Activated gamma-delta T cell treated with anti-CD3 and anti-CD28 coated beads, Interleukin-2, amount 50 U/mL, for 16 hours (primary cell): ENCODE data around the gene WNT5A.

ENCODE experiments used
- DNase-seq: peaks from one replicate; pipeline ENCODE4 v3.0.0-alpha.2; 2020; ENCODE audit warnings: low read depth

The WNT5A gene

DNA sequence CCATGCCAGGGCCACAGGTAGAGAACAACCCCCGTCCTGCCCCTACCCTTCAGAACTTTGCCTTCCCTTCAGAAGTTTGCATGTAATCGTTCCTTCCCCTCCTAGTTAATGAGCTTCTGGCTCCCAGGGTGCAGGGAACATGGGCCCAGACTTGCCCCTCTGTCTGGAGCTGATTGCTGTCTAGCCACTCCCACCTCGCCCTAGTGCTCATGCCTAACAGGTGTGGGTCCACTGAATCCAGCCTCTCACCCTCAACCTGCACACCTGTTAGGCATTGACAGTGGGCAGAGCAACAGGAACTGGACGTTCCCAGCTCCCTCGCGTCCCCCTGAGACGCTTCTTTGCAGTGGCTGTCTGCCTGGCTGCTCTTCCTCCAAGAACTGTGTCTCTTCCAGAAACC is 40.3 kb downstream of the WNT5A start:
- no peak for DNase-seq

DNA sequence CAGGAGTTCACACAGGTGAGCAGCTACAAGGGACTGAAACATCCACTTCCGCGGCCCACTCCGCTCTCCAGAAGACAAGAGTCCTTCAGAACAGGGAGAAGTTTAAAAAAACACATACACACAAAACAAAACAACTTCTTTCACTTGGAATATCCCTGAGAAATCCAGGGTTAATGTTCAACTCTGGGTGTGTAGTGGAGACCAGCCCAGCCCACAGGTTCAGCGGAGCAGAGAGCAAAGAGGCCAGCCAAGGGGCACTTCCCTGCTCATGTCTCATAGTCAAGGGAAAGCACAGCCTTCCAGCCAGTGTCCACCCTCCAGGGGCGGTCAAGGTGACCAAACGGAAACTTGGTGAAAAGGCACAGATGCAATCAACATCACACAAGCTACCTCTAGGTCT is 41.6 kb downstream of the WNT5A start:
- DNase-seq = no peak

DNA sequence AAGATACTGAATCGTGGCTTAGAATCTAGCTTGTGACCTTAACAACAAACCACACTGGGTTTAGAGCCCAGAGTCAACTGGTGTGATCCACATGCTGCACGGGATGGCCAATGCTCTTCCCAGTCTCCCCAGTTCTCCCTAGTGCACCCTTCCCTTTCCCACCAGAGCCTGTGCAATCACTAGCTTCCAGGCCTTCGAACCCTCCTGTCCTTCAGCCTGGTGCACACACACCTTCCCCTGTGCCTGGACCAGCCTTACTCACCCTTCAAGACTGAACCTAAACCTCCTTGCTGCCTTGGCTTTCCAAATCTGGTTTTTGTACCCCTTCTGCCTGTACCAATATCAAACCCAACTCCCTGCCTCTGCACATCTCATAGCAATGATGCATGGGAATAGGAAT is 43.8 kb downstream of the WNT5A start:
- DNase-seq = no peak

DNA sequence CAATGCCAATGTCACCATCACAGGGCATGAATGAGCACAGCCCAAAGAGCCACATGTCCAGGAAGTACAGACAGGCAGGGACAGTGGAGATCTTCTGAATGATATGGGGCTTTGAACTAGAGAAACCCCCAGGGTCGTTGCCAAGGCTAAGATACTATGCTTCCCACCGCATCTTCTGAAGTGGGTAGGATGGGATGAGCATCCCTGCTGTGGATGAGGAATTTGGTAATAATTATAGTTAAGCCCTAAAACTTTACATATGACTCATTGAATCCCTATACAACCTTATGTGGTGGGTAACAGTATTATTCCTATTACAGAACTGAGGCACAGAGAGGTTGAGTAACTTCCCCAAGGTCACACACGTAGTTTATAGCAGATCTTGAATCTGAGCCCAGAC is 44.2 kb downstream of the WNT5A start:
- no peak for DNase-seq

DNA sequence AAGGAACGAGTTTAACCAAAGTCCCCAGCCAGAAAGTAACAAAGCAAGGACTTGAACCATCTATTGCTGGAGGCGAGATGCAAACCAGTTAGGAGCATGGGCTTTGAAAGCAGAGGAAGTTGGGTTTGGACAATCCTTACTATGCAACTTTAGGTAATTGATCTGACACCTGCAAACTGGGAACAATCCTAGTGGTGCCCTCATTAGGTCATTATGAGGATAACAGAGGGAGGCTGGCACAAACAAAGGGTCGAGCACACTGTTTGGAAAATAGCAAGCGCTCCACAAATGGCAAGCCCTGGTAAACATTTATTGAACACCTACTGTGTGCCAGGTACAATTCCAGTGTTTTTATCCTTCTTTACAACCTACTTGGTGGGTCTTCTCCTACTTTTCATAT is 45.6 kb downstream of the WNT5A start:
- no peak for DNase-seq

DNA sequence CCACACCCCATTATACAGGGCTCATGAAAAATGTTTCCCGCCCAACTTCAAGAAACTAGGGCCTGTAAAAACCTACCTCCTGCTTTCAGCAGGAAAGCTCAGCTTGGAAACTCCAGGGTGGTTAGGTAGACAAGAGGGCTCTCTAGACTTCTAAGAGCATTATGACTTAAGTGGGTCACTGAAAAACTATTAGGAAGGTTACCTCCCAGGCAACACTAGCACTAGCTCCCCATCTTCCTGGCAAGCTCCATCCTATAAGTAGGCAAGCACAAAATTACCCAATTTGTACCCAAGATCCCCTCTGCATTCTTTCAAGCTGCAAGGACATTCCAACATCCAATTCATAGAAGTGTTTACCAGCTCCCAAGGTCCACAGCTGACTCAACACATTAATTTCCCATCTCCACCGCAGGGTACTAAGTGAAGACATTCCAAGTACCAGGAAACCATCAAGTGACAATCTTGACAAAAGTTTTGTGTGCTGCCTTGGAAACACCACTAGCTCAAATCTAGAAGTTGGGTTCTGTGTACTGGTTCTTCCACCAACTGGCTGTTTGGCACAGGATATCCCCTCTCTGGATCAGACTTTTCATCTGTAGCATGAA is 46.9 kb downstream of the WNT5A start:
- DNase-seq = no peak

DNA sequence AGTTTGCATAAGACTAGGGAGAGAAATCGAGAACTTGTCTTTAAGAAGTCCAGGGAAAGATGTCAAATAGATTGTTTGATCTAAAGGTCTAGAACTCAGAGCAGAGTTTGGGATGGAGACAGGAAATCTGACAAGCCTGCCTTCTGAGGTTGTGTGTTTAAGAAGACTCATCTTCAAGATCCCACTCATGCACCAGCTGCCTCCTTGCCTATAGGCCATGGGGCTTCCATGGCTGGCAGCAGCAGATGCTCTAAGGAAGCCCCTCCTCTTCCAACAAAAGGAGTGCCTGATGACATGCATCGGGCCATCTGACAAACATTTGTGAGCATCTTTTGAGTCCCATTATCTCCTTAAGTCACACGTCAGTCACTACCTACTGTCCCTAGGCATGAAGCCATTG is 47.4 kb downstream of the WNT5A start:
- no peak for DNase-seq

DNA sequence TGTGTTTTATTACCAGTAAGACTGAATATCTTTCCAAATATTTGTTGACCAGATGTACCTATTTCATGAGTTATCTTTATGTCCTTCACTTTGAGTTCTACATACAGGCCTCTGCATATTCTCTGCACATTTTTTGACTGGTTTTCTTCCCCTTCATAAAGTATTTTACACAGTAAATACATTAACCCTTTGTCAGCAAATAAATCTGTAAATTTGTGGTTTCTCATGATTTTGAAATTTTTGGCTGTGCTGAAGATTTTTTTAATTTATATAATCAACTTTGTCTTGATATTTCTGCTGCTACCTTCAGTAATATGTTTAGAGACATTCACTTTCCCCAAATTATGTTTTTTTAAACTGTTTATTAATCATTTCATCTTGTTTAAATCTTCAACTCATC is 50.5 kb downstream of the WNT5A start:
- no peak for DNase-seq

DNA sequence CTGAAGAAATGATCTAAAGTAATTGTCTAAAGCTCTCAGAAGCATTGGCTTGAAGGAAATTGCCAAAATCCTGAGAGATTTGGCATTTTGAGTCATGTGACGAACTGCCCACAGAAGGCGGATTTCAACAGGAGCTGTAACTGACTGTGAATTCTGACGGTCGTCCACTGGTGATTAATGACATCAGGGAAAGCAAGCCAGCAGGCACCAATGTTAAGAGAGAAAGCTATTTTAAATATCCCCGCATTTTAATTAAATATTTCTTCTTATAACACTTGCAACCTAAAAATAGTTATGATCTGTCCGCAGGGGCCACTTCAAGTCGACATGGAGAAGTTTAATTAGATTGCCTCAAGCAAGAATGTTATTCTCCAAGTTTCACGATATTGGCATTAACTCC is 51.6 kb downstream of the WNT5A start:
- DNase-seq = no peak

DNA sequence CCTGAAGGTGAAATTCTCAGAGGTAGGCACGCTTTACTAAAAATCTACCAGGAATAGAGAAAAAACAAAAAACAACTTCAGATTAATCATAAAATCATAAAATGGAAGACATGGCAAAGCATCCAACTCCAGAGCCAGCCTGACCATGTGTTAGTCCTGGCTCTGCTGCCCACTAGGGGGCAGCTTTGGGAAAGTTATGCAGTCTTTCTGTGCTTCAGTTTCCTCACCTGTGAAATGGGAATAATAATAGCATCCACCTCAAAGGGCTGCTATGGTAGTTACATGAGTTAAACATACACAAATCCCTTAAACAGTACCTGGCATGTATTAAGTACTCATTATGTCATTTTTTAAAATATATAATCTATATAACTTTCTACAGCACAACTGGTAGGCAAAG is 52.3 kb downstream of the WNT5A start:
- no peak for DNase-seq

DNA sequence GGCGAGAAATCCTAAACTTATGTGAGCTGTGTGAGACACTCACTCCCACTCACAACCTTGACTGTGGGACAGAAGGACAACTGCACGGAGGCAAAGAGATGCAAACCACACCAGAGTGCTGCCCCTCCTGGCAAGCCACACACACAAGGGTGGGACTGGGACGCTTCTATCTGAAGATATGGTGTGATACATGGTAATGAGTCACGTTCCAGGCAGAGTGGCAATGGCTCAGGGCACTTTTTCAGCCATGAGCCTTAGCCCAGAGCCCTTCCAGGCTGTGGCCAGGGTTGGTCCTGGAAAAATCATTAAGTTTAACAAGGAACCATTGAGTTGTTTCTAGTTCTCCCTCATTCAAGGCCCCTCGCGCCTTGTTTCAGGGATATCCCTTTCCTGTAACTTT is 56.1 kb downstream of the WNT5A start:
- DNase-seq = no peak

DNA sequence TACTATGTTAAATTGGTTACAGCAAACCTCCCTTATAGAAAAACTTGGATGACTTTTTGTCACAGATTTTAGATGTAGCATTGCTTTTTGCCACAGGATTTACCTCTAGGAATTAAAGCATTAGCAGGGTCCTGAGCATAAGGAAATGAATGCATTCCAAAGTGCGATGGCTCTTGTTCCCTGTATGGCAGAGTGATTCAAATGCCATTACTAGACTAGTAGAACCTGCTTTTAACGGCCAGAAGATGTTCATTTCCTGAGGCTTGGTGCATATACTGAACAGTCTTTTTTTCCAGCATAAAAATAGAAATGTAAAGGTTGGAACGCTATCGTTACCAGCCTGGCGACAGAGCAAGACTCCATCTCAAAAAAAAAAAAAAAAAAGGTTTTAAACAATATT is 59.4 kb downstream of the WNT5A start:
- no peak for DNase-seq

DNA sequence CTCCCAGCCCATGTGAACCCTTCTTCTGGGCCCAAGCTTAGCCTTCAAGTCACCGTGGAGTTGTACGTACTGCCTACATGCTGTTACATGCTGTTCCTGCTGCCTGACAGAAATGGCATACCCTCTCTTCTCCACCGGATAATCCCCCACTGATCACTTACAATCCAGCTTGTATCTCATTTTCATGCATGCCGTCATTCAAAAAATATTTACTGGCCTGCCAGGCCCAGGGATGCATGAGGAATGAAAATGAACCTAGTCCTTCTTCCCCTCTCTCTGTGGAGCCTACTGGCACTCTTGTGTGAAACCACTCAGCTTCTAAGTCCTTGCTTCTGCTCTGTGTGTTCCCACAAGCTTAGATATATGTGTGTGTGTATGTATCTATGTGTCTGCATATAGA is 60.6 kb downstream of the WNT5A start:
- DNase-seq = no peak

DNA sequence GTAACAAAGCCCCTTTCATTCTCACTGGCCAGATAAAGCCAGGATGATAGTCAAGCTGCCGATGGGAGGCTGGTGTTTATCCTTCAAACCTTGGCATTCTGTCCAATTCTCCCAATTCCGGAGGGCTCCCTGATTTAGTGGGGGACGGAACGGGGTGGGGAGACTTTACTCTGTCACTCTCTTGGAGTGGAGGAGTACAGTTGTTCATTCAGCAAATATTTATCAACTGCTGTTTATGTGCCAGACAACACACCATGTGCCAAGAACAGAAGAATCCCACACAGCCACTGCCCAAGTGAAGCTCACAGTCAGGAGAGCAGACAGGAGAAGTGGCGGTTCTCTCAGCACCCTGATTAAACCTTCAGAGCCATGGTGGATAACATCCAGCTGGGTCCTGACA is 63.3 kb downstream of the WNT5A start:
- no peak for DNase-seq

DNA sequence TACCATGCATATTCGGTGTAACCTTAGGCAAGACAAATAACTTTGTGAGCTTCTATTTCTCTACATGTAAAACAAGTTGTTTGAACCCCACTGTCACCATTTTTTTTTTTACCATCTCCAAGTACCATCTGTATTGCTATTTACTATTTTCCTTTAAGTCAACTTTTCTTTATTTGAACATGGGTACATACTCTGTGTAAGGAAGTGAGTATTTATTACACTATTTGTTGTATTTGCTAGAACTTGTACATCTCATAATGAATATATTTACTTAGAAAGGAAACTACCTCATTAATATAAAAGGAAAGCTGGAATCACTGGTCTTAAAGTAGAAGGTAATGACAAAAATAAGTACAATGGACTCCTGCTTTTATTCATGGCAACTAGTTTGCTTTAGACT is 69.9 kb downstream of the WNT5A start:
- DNase-seq = no peak

DNA sequence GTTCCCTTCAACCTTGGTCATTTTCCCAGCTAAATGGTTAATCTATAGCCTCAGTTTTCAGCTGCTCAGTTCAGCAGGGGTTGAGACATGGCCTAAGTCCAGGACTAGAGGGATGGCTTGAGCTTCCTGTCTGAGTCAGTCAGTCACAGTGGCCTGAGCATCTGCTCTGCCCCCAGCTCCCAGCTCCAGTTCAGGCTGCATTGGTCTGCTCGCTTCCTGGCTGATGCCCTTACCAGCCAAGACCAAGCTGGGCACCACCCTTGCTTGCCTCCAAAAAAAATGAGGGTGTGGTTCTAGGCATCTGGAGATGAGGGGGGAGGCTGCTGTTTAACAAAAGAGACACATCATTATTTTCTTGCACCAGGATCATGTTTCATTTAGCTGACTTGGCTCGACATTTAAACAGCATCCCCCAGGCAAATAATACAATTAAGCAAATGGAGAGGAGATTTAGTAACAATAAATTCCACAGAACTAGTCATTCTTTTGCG is 70.7 kb downstream of the WNT5A start:
- DNase-seq = no peak
